Raji (cell line): ENCODE data around the gene MED8.

ENCODE experiments used
- POLR2A ChIP-seq: IDR thresholded peaks from 2 replicates; pipeline ENCODE4 v1.6.1; 2011; ENCODE audit warnings: low read depth, low read length, control low read depth; ENCODE audit not compliant: insufficient read depth

Gene MED8

DNA sequence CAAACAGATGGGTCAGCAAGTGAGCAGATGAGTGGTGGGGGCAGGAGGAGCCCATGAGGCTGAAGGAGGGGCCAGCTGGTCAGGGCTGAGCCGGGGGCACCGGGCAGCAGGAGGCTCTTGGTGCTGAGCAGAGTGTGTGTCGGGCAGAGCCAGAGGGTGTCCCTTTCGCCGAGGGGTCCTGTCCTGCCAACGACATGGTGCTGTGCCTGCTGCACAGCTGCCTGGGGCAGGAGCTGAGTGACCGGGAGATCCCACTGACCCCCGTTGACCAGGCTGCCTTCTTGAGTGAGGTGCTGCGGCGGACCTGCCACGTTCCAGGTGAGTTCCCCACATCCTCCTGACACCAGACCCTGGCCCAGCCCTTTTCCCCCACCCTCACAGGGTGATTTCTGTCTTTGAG, 36.6 kb upstream of the MED8 start:
- TF ChIP-seq POLR2A: no peak

DNA sequence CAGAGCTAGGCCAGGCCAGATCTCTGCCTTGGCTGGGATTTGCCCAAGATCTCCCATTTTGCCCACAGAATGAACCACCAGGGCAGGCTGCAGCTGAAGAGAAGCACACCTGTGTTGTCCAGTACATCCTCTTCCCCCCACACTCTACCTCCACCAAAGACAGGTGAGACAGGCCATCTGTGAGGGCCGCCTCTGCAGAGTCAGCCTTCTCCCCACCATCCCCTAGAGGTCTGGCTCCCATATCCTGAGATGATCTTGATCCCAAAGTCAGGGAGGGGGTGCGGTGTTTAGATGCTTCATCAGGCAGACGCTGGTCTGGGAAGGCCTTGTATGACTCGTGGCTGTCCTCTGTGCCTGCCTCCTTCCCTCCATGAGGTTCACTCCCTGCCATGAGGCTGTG, 35.4 kb upstream of the MED8 start:
- no peak for TF ChIP-seq POLR2A

DNA sequence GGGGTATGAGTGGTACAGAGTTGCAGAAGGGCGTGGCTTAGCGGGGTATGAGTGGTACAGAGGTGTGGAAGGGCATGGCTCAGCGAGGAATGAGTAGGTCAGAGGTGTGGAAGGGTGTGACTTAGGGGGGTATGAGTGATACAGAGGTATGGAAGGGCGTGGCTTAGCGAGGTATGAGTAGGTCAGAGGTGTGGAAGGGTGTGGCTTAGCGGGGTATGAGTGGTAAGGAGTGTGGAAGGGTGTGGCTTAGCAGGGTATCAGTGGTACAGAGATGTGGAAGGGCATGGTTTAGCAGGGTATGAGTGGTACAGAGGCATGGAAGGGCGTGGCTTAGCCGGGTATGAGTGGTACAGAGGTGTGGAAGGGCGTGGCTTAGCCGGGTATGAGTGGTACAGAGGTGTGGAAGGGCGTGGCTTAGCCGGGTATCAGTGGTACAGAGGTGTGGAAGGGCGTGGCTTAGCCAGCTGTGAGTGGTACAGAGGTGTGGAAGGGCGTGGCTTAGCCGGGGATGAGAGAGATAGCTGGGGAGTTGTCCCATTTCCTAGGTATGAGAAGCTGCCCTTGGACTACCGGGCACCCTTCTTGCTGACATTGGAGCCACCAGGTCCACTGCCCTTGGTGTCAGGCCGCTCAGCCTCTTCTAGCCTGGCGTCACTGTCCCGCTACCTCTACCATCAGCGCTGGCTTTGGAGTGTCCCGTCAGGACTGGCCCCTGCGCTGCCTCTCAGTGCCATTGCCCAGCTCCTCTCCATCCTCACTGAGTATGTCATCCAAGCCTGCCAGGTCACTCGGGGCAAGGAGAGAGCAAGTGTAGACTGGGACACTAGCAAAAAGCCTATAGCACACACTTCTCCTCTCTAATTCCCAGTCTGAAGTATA, 34.3 kb upstream of the MED8 start:
- no peak for TF ChIP-seq POLR2A

DNA sequence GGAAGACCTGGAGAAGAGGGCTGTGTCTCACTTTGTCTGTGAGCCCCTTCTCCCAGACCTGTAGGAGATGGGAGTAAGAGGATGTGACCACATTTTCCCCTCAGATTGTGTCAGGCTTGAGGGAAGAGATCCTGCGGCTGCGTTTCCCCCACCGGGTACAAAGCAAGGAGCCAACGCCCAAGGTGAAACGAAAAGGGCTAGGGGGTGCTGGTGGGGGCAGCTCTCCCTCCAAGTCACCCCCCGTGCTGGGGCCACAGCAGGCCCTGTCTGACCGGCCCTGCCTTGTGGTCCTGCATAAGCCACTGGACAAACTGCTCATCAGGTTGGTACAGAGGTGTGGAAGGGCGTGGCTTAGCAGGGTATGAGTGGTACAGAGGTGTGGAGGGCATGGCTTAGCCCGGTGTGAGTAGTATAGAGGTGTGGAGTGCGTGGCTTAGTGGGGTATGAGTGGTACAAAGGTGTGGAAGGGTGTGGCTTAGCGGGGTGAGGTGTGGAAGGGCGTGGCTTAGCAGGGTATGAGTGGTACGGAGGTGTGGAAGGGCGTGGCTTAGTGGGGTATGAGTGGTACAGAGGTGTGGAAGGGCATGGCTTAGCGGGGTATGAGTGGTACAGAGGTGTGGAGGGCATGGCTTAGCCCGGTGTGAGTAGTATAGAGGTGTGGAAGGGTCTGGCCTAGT, 33.5 kb upstream of the MED8 start:
- TF ChIP-seq POLR2A: no peak

DNA sequence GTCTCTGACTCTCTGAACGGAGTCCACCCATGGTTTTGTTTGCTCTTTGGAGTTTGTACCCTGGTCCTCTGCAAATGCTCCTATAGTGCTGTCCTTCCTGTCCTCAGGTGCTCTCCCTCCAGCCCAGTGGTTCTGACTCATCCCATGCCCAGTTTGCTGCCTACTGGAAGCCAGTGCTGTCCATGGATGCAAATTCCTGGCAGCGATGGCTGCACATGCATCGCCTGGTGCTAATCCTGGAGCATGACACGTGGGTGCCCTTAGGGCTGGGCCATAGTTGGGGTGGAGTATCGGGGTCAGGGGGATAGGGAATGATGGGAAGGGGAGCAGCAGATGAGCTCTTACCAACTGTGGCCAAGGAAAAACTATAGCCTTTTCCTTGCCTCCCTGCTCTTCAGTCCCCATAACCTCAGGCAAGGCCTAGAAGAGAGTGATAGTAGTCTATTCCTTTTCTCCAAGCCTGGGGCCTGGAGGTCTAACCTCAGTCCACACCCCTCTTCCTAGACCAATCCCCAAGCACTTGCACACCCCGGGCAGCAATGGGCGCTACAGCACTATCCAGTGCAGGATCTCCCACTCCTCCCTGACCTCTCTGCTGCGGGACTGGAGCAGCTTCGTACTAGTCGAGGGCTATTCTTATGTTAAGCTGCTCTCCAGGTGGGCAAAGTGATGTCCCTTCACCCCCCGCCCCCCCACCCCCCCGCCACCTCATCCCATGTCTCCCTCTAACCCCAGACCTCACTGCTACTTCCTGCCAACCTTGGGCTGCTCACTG, 32.6 kb upstream of the MED8 start:
- no peak for TF ChIP-seq POLR2A

DNA sequence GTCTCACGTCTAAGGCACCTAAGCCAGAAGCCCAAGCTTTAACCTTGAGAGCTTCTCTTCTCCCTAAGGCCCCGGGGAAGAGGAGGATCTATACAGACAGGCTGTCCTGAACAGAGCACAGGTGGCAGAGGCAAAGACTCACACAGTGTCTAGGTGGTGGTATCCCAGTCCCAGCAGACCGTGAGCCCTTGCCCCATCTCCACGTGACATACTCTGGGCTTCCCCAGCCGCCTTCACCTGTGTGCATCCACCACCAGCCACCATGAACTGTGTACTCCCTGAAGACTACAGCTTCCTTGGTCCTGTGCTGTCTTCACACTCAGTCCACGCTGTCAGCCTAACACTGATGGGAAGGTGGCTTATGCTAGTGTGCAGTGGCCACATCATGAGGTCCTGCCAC, 31.8 kb upstream of the MED8 start:
- TF ChIP-seq POLR2A: no peak

DNA sequence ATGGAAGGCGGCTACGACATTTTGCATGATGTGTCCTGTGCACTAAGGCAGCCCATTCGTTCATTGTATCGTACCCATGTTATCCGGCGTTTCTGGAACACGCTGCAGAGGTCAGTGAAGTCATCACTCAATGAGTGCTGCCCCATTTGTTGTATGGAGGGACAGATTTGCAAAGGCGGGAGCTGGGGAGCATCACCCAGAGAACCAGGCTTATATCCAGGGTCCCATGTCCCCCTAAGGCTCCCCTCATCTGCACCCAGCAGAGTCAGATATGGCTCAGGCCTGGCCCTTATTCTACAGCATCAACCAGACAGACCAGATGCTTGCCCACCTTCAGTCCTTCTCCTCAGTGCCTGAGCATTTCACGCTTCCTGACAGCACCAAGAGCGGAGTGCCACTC, 31.3 kb upstream of the MED8 start:
- TF ChIP-seq POLR2A: no peak

DNA sequence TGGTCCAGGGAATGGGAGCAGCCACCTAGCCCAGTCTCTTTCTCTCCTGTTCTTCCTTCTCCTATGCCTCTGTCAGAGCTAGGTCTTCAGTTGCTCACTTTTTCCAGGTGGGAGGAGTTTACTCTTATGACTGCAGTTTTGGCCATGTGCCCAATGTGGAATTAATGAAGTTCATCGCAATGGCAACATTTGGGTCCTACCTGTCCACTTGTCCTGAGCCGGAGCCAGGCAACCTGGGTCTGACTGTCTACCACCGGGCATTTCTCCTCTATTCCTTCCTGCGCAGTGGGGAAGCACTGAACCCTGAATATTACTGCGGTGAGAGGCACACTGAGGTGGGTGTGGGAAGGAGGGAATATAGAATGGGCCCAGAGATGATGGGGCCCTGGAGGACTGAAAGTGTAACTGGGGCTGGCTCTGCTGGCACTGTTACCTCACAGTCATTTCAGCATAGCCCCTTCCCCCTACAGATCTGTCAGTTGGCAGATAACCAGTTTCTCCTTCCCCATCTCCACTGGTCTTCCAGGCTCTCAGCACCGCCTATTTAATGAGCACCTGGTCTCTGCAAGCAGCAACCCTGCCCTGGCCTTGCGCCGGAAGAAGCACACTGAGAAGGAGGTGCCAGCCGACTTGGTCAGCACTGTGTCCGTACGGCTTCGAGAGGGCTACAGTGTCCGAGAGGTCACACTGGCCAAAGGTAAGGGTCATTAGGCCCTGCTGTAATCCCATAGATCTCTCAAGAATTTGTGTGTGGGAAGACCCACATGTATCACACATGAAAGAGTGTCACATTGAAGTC, 30.2 kb upstream of the MED8 start:
- TF ChIP-seq POLR2A: no peak

DNA sequence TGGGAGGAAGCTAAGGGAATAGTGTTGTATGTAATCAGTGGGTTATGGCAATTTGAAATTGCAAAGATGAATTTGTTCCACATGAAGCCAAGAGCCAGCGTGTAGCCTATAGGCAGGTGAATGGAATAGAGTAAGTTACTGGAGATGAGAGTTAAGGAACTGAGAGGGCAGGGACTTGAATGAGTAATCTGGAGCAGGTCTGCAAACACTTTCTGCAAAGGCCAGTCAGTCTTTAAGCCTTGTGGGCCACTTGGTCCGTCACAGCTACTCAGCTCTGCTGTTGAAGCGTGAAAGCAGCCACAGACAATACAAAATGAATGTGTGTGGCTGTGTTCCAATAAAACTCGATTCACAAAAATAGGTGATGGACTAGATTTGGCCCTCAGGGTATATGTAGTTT, 29.3 kb upstream of the MED8 start:
- TF ChIP-seq POLR2A: no peak

DNA sequence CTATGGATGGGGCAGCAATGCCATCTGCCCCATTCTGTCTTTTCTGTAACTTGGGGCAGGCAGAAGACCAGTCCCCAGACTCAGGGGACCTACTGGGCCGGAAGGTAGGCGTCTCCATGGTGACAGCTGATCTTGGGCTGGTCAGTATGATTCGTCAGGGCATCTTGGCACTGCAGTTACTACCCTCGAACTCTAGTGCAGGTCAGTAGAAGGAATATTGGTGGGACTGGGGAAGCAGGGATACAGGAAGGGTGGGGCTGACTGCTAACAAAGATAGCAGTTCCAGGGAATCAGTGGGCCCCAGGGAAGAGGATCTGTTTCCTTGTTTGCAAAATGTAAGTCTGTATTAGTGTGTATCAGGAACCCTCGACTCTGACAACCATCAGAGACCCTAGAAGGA, 26.3 kb upstream of the MED8 start:
- no peak for TF ChIP-seq POLR2A

DNA sequence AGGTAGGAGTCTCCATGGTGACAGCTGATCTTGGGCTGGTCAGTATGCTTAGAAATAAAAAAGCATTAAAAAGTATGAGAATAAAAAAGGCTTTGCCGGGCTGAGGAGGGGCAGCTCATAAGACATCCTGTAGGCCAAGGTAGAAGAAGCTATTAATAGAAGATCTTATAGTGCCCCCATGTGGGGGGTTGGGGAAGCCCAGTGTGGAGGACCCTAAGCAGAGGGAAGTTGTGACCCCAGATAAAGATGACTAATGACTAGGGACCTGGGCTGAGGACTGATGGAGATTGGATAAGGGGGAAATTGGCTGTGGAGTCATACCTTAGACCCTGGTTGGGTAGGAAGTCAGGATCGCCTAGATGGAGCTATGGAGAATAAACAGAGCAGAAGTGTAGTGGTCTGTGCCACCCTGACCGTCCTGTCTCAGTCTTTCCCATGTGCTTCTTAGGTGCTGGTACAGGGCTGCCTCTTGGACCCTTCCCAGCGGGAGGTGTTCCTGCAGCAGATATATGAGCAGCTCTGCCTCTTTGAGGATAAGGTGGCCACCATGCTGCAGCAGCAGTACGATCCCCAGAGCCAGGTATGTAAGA, 25.1 kb upstream of the MED8 start:
- TF ChIP-seq POLR2A: no peak

DNA sequence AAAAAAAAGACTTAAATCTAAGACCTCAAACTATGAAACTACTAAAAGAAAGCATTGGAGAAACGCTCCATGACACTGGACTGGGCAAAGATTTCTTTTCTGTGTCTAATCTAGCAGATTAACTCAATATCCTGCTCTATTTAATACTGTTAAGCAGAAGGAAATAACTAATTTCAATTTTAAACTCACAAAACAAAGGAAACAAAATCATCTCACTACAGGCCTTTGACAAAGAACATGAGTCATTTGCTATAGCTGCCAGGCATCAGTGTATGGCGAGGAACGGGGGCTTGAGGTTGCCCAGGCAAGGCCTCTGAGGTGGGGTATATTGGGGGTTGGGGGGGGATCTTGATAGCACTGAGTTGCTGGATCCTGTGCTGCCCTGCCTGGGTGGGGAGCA, 21.0 kb upstream of the MED8 start:
- no peak for TF ChIP-seq POLR2A

DNA sequence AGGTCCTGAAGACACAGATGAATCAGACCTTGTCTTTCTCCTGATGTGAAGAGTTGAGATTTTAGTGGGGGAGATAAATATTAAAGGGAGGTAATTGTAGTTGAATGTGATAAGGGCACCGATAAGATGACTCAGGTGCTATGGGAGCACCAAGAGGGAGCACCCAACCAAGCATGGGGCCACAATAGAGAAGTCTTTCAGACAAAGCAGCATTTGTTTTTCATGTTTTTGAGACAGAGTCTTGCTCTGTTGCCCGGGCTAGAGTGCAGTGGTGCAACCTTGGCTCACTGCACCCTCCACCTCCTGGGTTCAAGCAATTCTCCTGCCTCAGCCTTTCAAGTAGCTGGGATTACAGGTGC, 16.3 kb upstream of the MED8 start:
- no peak for TF ChIP-seq POLR2A

DNA sequence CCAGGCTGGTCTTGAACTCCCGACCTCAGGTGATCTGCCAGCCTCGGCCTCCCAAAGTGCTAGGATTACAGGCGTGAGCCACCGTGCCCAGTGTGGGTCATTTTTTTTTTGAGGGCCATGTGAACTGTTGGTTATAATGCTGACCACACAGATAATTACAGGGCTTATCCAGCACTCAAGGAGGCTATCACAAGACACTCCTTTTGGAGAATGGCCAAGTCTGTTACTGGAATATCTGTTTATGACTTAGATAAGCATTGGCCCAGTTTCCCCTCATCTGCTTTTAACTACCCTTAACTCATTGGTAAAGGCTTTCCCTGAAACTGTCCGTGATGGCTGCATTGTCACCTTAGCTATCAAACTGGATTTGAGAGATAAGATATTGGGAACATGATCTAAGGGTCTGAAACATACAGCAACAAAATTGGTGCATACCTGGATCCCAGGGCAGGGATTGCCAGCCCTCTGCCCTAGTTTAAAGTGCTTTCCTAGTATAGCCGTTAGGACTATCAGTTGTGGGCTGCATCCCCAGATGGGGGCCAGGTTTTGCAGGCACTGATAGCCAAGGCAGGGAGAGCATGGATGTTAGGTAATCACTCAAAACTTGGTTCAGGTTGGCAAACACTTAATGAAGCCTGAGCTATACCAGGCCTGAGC, 15.7 kb upstream of the MED8 start:
- no peak for TF ChIP-seq POLR2A
